ENCODE results near the gene IGFBP3.

Gene IGFBP3

DNA sequence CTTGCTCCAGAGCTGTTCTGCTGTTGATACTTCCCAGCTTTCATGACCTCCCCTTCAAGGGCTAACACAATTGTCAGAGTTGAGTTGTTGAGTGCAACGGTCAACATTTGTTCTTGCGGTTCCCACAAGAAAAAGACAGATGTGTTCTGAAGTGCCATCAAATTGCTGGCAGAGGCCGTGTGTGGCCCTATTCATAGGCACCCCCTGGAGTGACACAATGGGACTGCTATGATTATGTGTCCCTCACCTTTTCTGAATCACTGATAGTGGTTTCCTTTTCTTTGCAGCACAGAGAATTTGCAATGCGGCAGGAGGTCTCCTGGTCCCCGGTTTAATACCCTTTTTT lies 38.6 kb downstream of the IGFBP3 start:
- TF ChIP-seq, protein P1, sequence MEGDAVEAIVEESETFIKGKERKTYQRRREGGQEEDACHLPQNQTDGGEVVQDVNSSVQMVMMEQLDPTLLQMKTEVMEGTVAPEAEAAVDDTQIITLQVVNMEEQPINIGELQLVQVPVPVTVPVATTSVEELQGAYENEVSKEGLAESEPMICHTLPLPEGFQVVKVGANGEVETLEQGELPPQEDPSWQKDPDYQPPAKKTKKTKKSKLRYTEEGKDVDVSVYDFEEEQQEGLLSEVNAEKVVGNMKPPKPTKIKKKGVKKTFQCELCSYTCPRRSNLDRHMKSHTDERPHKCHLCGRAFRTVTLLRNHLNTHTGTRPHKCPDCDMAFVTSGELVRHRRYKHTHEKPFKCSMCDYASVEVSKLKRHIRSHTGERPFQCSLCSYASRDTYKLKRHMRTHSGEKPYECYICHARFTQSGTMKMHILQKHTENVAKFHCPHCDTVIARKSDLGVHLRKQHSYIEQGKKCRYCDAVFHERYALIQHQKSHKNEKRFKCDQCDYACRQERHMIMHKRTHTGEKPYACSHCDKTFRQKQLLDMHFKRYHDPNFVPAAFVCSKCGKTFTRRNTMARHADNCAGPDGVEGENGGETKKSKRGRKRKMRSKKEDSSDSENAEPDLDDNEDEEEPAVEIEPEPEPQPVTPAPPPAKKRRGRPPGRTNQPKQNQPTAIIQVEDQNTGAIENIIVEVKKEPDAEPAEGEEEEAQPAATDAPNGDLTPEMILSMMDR (IDR thresholded peaks at IDR 0.05; ENCODE audit: low read depth, low read length) = no peak

DNA sequence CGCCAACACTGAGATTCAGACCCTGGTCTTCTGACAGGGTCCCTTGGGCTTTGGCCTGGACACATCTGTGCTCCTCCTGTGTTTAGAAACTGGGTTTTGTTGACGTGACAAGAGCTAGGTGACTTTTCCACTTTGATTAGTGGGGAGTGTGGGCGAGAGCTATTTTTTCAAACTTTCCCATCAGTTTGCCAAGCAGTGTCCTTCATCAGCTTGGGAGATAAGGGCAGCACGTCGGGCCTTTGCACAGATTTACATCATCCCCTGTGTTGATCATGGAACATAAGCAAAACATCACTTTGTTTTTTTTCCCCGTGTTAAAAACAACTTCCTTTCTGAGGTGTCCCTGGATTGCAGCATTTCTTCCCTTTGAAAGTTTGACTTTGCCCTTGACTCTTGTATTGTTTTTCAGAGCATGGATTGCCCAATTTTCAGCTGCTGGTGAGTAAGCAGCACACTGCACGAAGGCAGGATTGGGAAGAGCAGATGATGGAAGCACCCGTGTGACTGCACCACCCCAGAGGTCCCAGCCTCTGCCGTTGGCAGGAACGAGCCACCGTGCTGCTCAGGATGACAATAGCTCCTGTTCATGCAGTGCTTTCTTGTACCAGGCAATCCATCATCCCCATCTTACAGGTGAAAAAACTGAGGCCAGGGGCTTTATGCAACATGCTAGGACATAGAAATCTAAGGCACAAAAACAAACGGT lies 39.2 kb downstream of the IGFBP3 start:
- Histone ChIP-seq H3K9me3 (no peaks in the 10 kb centered on the region), H3K4me1 (no peaks in the 10 kb centered on the region), H3K4me3 (ENCODE audit: low read depth, low read length) (no peak overlapping the region), H3K27me3 (no peaks in the 10 kb centered on the region; the same call in 1 of the 2 replicates), H3K36me3 (no peaks in the 10 kb centered on the region)
- TF ChIP-seq, protein P1 (IDR thresholded peaks at IDR 0.05; ENCODE audit: low read depth, low read length) = no peak
- DNase-seq = no peak

More for the DNA sequence above, 38.6 kb downstream of the IGFBP3 start:
- Histone ChIP-seq H3K36me3 (no peaks in the 10 kb centered on the region), H3K4me3 (ENCODE audit: low read depth, low read length) (no peak overlapping the region), H3K4me1 (no peaks in the 10 kb centered on the region), H3K27me3 (peaks cover 5% of the 10 kb centered on the region), H3K9me3 (no peaks in the 10 kb centered on the region)
- DNase-seq = no peak

DNA sequence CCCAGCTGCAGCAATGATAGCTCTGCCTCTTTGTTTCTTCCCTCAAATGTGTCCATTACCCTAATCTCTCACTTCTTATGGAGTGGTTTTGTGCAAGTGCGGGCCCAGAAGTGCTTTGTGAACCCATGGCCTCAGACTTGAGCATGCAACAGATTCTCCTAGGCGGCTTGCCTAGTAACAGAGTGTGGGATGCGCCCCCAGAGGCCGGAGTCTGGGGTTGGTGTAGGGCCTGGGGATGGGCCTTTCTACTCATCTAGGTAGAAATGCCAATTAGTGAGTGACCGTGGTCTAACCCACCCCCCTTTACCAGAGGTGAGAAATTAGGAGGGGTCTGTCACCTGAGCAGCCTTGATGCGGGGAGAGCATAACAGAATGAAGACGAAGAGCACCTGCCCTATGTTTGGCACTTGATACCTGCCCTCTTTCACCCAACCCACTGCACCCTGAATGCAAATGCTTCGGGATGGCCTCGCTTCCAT lies 39.8 kb downstream of the IGFBP3 start:
- DNase-seq = no peak
- Histone ChIP-seq H3K4me1 (no peaks in the 10 kb centered on the region), H3K9me3 (no peaks in the 10 kb centered on the region), H3K4me3 (ENCODE audit: low read depth, low read length) (no peak overlapping the region), H3K36me3 (no peaks in the 10 kb centered on the region), H3K27me3 (no peaks in the 10 kb centered on the region)
- TF ChIP-seq, protein P1 (IDR thresholded peaks at IDR 0.05; ENCODE audit: low read depth, low read length) = no peak

DNA sequence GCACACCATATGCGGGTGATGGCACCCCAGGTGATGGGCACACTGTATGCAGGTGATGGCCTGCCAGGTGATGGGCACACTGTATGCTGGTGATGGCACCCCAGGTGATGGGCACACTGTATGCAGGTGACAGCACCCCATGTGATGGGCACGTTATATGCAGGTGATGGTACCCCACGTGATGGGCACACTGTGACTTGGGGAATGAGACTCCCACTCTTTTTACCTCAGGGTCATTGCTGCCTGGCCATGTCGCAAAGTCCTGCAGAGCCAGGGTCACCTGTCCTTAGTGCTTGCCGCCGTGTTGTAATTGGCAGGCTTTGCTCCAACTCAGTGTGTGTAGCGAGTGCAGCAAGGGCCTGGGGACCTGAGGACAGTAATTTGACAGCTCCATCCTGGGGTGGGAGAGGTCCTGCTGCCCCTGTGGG lies 40.6 kb downstream of the IGFBP3 start:
- Histone ChIP-seq H3K36me3 (no peaks in the 10 kb centered on the region), H3K9me3 (no peaks in the 10 kb centered on the region), H3K4me1 (no peaks in the 10 kb centered on the region), H3K4me3 (ENCODE audit: low read depth, low read length) (no peak overlapping the region), H3K27me3 (no peaks in the 10 kb centered on the region)
- no peak for DNase-seq
- TF ChIP-seq, protein P1 (IDR thresholded peaks at IDR 0.05; ENCODE audit: low read depth, low read length) = no peak

DNA sequence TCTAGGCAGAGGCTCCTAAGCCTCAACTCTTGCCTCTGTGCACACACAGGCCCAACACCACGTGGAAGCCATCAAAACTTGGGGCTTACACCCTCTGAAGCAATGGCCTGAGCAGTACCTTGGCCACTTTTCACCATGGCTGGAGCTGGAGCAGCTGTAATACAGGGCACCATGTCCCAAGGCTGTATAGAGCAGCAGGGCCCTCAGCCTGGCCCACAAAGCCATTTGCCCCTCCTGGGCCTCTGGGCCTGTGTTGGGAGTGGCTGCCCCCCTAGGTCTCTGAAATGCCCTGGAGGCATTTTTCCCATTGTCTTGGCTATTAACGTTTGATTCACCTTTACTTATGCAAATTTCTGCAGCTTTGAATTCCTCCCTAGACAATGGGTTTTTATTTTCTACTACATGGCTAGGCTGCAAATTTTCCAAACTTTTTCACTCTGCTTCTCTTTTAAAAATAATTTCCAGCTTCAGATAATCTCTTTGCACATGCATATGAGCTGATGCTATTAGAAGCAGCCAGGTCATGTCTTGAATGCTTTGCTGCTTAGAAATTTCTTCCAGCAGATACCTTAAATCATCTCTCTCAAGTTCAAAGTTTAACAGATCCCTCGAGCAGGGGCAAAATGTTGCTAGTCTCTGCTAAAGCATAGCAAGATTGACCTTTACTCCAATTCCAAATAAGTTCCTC lies 42.5 kb downstream of the IGFBP3 start:
- H3K4me3 ChIP-seq (ENCODE audit: low read depth, low read length) = no peak overlapping the region
- TF ChIP-seq, protein P1 (IDR thresholded peaks at IDR 0.05; ENCODE audit: low read depth, low read length) = no peak
- no peaks in the 10 kb centered on the region for H3K9me3 ChIP-seq
- DNase-seq = no peak
- H3K27me3 ChIP-seq = no peaks in the 10 kb centered on the region
- no peaks in the 10 kb centered on the region for H3K4me1 ChIP-seq
- H3K36me3 ChIP-seq = no peaks in the 10 kb centered on the region

DNA sequence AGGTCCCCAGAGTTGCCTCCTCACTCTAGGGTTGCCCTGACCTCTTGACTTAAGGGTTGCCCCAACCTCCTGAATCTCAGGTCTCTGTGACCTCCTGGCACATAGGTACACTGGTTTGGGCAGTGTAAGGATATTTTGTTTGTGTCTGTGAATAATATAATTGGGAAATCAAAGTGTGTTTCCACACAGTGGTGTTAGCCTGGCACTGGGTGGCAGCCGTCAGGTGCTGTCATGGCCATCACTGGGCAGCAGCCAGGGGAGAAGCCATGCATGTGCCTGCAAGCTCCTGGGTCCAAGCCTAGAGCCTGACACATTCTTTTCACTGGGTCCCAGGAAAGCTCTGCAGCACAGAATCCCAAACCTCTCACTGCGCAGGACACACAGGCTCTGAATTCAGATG lies 44.6 kb downstream of the IGFBP3 start:
- H3K27me3 ChIP-seq = no peaks in the 10 kb centered on the region
- no peaks in the 10 kb centered on the region for H3K4me1 ChIP-seq
- TF ChIP-seq, protein P1 (IDR thresholded peaks at IDR 0.05; ENCODE audit: low read depth, low read length) = no peak
- no peak overlapping the region for H3K4me3 ChIP-seq (ENCODE audit: low read depth, low read length)
- no peaks in the 10 kb centered on the region for H3K9me3 ChIP-seq
- no peak for DNase-seq
- no peaks in the 10 kb centered on the region for H3K36me3 ChIP-seq

Data from BE2C (cell line).